NCI-H187 treated with DMSO at 0.1 percent for 48 hours (cell line): Measurements from ENCODE around the gene MRPL44.
"Not testable (repeated sequence)": the region's sequence is repeated elsewhere in the genome, so short reads cannot be mapped to it uniquely, and the experiment has no call there.

ENCODE experiments used
- DNase-seq: peaks from one replicate; lab custom pipeline; 2025; lab: John Stamatoyannopoulos, UW

The MRPL44 gene

GRCh38 chr2:223936862-223937326 lies 20.4 kb upstream of the MRPL44 start:
- DNase-seq = no peak

- no peak for DNase-seq
Observed at GRCh38 chr2:223937535-223937934, 19.7 kb upstream of the MRPL44 start.

- not testable (repeated sequence) for DNase-seq
Observed at GRCh38 chr2:223939438-223939837, 17.8 kb upstream of the MRPL44 start.

- no peak for DNase-seq
Observed at GRCh38 chr2:223941579-223942277, 15.5 kb upstream of the MRPL44 start.

GRCh38 chr2:223943135-223943534 lies 14.1 kb upstream of the MRPL44 start:
- DNase-seq = no peak

GRCh38 chr2:223943561-223944008 lies 13.7 kb upstream of the MRPL44 start:
- no peak for DNase-seq

- no peak for DNase-seq
Observed at GRCh38 chr2:223944166-223944702, 13.0 kb upstream of the MRPL44 start.

- no peak for DNase-seq
Observed at GRCh38 chr2:223944703-223945531, 12.3 kb upstream of the MRPL44 start, which contains the start of gene WDFY1. Gene WDFY1 (minus strand): TSS chr2:223945335. CDS start chr2:223945284, 51 bp downstream.

GRCh38 chr2:223945755-223946154 lies 11.5 kb upstream of the MRPL44 start:
- DNase-seq = no peak

- DNase-seq = no peak
Observed at GRCh38 chr2:223947711-223948205, 9.5 kb upstream of the MRPL44 start.

- no peak for DNase-seq
Observed at GRCh38 chr2:223949241-223949840, 7.9 kb upstream of the MRPL44 start.

- DNase-seq = peak; percentile 27
Observed at GRCh38 chr2:223950448-223951347, 6.6 kb upstream of the MRPL44 start.

- DNase-seq = no peak
Observed at GRCh38 chr2:223952280-223952968, 4.8 kb upstream of the MRPL44 start.

GRCh38 chr2:223954401-223954800 lies 2.9 kb upstream of the MRPL44 start:
- DNase-seq = no peak

GRCh38 chr2:223956300-223956699 lies 963 bp upstream of the MRPL44 start:
- DNase-seq = no peak

GRCh38 chr2:223959688-223960087 lies 2.4 kb downstream of the MRPL44 start:
- no peak for DNase-seq

- DNase-seq = no peak
Observed at GRCh38 chr2:223967981-223968380, 10.7 kb downstream of the MRPL44 start.

GRCh38 chr2:223969315-223969714 lies 12.1 kb downstream of the MRPL44 start:
- DNase-seq = no peak

- no peak for DNase-seq
Observed at GRCh38 chr2:223969856-223970255, 12.6 kb downstream of the MRPL44 start.

GRCh38 chr2:223970343-223971128 lies 13.3 kb downstream of the MRPL44 start:
- no peak for DNase-seq
